Uterus (tissue), 4 donors: ENCODE results near the gene FAM53C. TPM values are rescaled to one million over a fixed set of nuclear protein-coding genes. Genes with fewer than 3 reads are reported as not detected.

Source experiments
- DNase-seq, 2 donors: peaks; one replicate each; pipeline ENCODE4 v3.0.0-alpha.2; 2019 to 2020
- H3K27ac ChIP-seq, 2 donors: fragments of 200-600 bp; sonication (generic); 1 replicate in 1 of 2; 2 replicates in 1 of 2; pipeline ENCODE4 v1.5.1; 2016 to 2018
- H3K27me3 ChIP-seq, 2 donors: fragments of 200-600 bp; sonication (generic); one replicate each; pipeline ENCODE4 v1.5.1; 2018 to 2019; ENCODE audit warnings: control low read depth in 1 of 2
- H3K36me3 ChIP-seq, 2 donors: fragments of 200-600 bp; sonication (generic); one replicate each; pipeline ENCODE4 v1.5.1; 2019; ENCODE audit warnings: control low read depth in 1 of 2
- H3K4me1 ChIP-seq, 2 donors: fragments of 200-600 bp; sonication (generic); one replicate each; pipeline ENCODE4 v1.5.1; 2018 to 2019; ENCODE audit warnings: control low read depth in 1 of 2
- H3K4me3 ChIP-seq, 2 donors: fragments of 200-600 bp; sonication (generic); 1 replicate in 1 of 2; 2 replicates in 1 of 2; pipeline ENCODE4 v1.5.1; 2018 to 2019; ENCODE audit warnings: mild to moderate bottlenecking in 1 of 2
- H3K9me3 ChIP-seq, 2 donors: fragments of 200-600 bp; sonication (generic); one replicate each; pipeline ENCODE4 v1.5.1; 2019; ENCODE audit warnings: control low read depth in 1 of 2
- POLR2A ChIP-seq, 2 donors: fragments of 450-650 bp; IDR thresholded peaks; one replicate each; pipeline ENCODE4 v1.6.1; 2016; ENCODE audit warnings: antibody characterized with exemption in 2 of 2, mild to moderate bottlenecking in 1 of 2, moderate library complexity in 1 of 2
- intact Hi-C: fragments of 100-400 bp; cut with DNase I; formaldehyde crosslinking; loops from one replicate; pipeline ENCODE4 v1.15.1; 2023; ENCODE audit warnings: low total_unique reads
- total RNA-seq, 4 donors: library from RNA; depleted of rRNA in 3 of 4; stranded (reverse); fragments of >200 nt in 3 of 4; gene quantifications; one replicate each; pipeline versions ENCODE4 v1.1.0 to v1.2.4, GENCODE V29; 2014 to 2023
- TF ChIP-seq, protein P1 (sequence below), 4 experiments: fragments of 200-600 bp in 2 of 4; fragments of 450-650 bp in 2 of 4; sonication (generic) in 2 of 4; IDR thresholded peaks; one replicate each; pipeline ENCODE4 v1.5.1; 2016 to 2019; ENCODE audit warnings: antibody characterized with exemption in 4 of 4, mild to moderate bottlenecking in 2 of 4, moderate library complexity in 1 of 4
- donor health status: DM: yes; HTN: yes; CAD: no.

FAM53C gene
- total RNA-seq, 4 donors from 2014 or later, result 20.0 to 54.4 (median 26.4) TPM

DNA sequence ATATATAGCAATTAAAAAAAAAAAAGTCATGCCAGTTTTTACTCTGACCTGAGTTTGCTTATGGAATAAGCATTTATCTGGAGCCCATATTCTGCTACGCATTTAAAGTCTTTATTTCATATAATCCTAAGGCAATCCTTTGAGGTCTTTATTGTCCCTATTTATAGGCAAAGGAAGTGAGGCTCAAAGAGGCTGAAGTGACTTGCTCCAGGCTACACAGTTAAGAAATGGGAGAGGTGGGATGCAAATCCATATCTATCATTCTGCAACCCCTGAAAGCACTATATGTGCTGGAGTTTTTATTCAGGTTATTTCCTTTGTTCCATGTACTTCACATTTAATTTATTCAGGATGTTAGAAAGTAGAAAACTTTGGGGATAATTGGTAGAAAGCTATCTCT is 26.5 kb downstream of the FAM53C start:
- no peak for TF ChIP-seq POLR2A (IDR thresholded peaks at IDR 0.05)
- TF ChIP-seq, protein P1, sequence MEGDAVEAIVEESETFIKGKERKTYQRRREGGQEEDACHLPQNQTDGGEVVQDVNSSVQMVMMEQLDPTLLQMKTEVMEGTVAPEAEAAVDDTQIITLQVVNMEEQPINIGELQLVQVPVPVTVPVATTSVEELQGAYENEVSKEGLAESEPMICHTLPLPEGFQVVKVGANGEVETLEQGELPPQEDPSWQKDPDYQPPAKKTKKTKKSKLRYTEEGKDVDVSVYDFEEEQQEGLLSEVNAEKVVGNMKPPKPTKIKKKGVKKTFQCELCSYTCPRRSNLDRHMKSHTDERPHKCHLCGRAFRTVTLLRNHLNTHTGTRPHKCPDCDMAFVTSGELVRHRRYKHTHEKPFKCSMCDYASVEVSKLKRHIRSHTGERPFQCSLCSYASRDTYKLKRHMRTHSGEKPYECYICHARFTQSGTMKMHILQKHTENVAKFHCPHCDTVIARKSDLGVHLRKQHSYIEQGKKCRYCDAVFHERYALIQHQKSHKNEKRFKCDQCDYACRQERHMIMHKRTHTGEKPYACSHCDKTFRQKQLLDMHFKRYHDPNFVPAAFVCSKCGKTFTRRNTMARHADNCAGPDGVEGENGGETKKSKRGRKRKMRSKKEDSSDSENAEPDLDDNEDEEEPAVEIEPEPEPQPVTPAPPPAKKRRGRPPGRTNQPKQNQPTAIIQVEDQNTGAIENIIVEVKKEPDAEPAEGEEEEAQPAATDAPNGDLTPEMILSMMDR (IDR thresholded peaks at IDR 0.05), result no peak
- no peak for DNase-seq
- H3K4me3 ChIP-seq, result no peak overlapping the region
- H3K27ac ChIP-seq, result no peak overlapping the region
- H3K9me3 ChIP-seq, result no peaks in the 10 kb centered on the region
- intact Hi-C loops, result no loop called here
- peaks cover 0 to 3% of the 10 kb centered on the region in 2 donors for H3K4me1 ChIP-seq
- H3K27me3 ChIP-seq, result no peaks in the 10 kb centered on the region
- H3K36me3 ChIP-seq, result no peaks in the 10 kb centered on the region

DNA sequence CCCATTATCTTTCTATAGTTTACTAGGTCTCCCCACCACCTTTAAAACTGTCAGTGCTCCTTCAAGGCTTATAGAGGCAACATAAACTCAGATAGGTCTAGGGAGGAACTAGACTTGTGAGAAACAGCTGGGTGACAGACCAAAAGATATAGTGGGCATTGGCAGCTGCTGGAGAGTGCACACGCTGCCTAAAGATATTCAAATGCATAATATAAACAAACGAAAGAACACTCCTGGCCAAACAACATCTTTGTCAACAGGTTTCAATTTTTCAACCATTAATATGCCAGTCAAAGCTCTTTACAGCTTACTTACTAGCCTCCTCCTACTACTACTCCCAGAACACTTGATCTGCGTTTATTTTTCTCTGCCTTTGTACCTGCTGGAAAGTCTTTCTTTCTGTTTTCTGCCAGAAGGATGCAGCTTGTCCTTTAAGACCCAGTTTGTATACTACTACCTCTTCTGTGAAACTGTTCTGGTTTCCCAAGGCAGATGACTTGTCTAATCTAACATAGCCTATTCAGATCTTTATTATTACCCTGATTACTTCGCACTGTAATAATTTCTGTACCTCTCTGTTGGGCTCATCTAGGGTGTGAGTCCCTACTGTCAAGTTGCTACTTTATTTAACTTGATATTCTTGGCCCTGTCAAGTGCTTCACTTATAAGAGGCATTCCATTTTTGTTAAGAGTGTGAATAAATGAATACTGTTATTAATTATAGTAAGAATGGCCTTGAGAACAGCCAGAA is 28.7 kb downstream of the FAM53C start:
- intact Hi-C loops, result no loop called here
- no peaks in the 10 kb centered on the region for H3K9me3 ChIP-seq
- no peak for TF ChIP-seq POLR2A (IDR thresholded peaks at IDR 0.05)
- TF ChIP-seq, protein P1 (IDR thresholded peaks at IDR 0.05), result no peak
- H3K36me3 ChIP-seq, result no peaks in the 10 kb centered on the region
- H3K4me3 ChIP-seq, result no peak overlapping the region
- DNase-seq, result no peak
- no peak overlapping the region for H3K27ac ChIP-seq
- no peaks in the 10 kb centered on the region for H3K27me3 ChIP-seq
- H3K4me1 ChIP-seq, result peaks cover 3 to 4% of the 10 kb centered on the region in 2 donors

GRCh38 chr5:138369261-138369660 is 31.2 kb downstream of the FAM53C start:
- Histone ChIP-seq H3K4me1 (peaks cover 3 to 4% of the 10 kb centered on the region in 2 donors), H3K36me3 (no peaks in the 10 kb centered on the region), H3K9me3 (no peaks in the 10 kb centered on the region), H3K4me3 (no peak overlapping the region), H3K27ac (no peak overlapping the region), H3K27me3 (no peaks in the 10 kb centered on the region)
- TF ChIP-seq POLR2A (IDR thresholded peaks at IDR 0.05), result no peak
- TF ChIP-seq, protein P1 (IDR thresholded peaks at IDR 0.05), result no peak
- no peak for DNase-seq
- intact Hi-C loops, result no loop called here

DNA sequence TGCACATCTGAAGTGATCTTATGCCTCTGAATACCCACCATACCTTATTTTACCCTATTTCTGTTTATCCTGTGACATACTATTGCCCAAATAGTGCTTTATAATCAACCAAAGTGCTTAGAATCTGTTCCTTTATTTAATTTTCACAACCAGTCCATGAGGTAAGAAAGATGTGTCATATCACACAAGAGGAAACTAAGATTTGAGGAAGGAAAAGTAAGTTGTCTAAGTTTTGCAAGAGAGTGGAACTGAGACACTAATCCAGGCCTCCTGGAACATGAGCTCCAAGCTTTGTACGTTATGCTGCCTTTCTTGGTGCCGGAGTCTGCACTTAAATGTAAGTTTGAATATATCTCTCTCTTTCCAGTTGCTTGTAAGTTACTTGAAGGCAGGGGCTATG is 31.6 kb downstream of the FAM53C start:
- no peak overlapping the region for H3K27ac ChIP-seq
- no peaks in the 10 kb centered on the region for H3K27me3 ChIP-seq
- intact Hi-C loops, result no loop called here
- no peaks in the 10 kb centered on the region for H3K36me3 ChIP-seq
- DNase-seq, result no peak
- H3K9me3 ChIP-seq, result no peaks in the 10 kb centered on the region
- TF ChIP-seq, protein P1 (IDR thresholded peaks at IDR 0.05), result no peak
- no peak for TF ChIP-seq POLR2A (IDR thresholded peaks at IDR 0.05)
- no peak overlapping the region for H3K4me3 ChIP-seq
- H3K4me1 ChIP-seq, result peaks cover 3 to 4% of the 10 kb centered on the region in 2 donors

GRCh38 chr5:138370537-138370936 is 32.5 kb downstream of the FAM53C start:
- intact Hi-C loops, result no loop called here
- Histone ChIP-seq H3K4me1 (peaks cover 3 to 4% of the 10 kb centered on the region in 2 donors), H3K9me3 (no peaks in the 10 kb centered on the region), H3K36me3 (no peaks in the 10 kb centered on the region), H3K27ac (no peak overlapping the region), H3K27me3 (no peaks in the 10 kb centered on the region), H3K4me3 (no peak overlapping the region)
- TF ChIP-seq, protein P1 (IDR thresholded peaks at IDR 0.05), result no peak
- TF ChIP-seq POLR2A (IDR thresholded peaks at IDR 0.05), result no peak
- no peak for DNase-seq
